Neuron (in vitro differentiated cells): ENCODE data around the gene BRD9.

ENCODE experiments used
- H2AFZ ChIP-seq: one replicate; pipeline ENCODE4 v1.6.1; 2013; ENCODE audit warnings: low read depth, mild to moderate bottlenecking, inconsistent platforms, low read length, moderate library complexity
- H3K27me3 ChIP-seq: one replicate; pipeline ENCODE4 v1.6.1; 2013; ENCODE audit warnings: low read length; ENCODE audit not compliant: insufficient read depth
- H3K36me3 ChIP-seq: one replicate; pipeline ENCODE4 v1.6.1; 2013; ENCODE audit warnings: low read length; ENCODE audit not compliant: insufficient read depth
- H3K4me1 ChIP-seq: one replicate; pipeline ENCODE4 v1.6.1; 2013; ENCODE audit warnings: low read length; ENCODE audit not compliant: insufficient read depth
- H3K4me3 ChIP-seq: 2 replicates; pipeline ENCODE4 v1.5.1; 2013; ENCODE audit warnings: mild to moderate bottlenecking, low read length, moderate library complexity
- H3K9me3 ChIP-seq: one replicate; pipeline ENCODE4 v1.6.1; 2013; ENCODE audit warnings: low read length

BRD9 gene

DNA sequence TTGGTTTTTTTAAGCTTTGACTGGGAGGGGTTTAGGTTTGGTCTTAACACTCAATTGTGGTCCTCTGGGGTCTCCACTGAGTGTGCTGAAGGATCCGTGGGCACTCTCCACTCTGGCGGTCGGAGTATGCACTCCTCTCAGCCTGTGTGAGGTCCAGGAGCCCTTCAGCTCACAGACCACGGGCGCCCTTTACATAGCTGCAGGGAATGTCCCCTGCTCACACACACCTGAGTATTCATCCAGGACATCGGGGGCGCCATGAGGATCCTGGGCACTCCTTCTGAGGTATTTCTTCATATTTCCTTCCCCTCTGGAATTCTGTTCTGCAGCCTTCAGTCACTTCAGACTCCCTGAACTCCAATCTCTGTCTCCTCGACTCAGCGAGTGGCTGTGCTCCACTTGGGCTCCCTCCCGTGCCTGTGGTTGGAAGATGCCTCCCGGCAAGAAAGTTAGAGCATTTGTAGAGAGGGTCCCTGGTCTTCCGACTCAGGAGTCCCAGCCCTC lies 12.6 kb upstream of the BRD9 start:
- Histone ChIP-seq H3K4me3 (no peak overlapping the region), H3K27me3 (no peaks in the 10 kb centered on the region), H3K9me3 (no peaks in the 10 kb centered on the region), H3K36me3 (peaks cover 59% of the 10 kb centered on the region), H2AFZ (no peak overlapping the region), H3K4me1 (no peaks in the 10 kb centered on the region)

DNA sequence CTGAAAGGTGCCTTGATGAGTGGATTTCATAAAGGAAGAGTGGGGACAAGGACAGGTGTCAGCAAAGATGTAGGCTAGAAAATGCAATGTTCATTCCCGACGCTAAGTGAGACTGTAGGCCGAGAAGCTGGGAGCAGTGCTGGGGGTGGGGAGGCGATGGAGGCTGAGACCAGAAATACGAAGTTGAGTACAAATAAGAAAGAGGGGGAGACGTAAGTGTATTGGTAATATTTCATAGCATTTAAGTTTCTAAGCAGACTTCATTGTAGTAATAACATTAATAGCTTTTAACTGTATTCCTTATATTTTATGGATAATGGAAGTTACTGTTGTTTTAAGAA lies 11.1 kb upstream of the BRD9 start:
- Histone ChIP-seq H3K9me3 (no peaks in the 10 kb centered on the region), H2AFZ (no peak overlapping the region), H3K36me3 (peaks cover 49% of the 10 kb centered on the region), H3K4me3 (no peak overlapping the region), H3K27me3 (no peaks in the 10 kb centered on the region), H3K4me1 (no peaks in the 10 kb centered on the region)

DNA sequence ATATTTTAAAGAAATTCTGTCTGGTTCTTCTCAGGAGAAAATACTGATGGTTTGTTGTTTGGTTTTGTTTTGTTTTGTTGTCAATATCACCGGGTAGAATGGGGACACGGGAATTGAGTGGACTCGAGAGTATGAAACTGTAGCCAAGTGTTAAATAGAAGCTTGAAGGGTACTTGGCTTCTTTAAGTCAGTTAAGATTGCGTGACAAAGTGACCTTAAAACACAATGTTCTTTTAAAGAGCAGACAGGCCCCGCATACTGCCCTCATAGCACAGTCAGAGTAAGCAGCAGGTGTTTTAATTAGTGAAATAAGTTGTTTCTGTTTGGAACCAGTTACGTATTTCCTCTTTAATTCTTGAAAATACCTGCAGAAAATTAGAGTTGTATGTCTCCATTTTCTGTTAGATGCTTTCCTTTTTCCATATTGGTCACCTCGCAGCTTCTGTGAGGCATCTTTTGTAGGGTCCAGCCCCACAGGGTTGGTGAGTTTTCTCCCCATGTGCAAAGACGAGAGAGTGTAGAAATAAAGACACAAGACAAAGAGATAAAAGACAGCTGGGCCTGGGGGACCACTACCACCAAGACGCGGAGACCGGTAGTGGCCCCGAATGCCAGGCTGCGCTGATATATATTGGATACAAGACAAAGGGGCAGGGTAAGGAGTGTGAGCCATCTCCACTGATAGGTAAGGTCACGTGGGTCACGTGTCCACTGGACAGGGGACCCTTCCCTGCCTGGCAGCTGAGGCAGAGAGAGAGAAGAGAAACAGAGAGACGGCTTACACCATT lies 9.7 kb upstream of the BRD9 start:
- peaks cover 38% of the 10 kb centered on the region for H3K36me3 ChIP-seq
- H2AFZ ChIP-seq = no peak overlapping the region
- no peaks in the 10 kb centered on the region for H3K4me1 ChIP-seq
- H3K9me3 ChIP-seq = no peaks in the 10 kb centered on the region
- no peak overlapping the region for H3K4me3 ChIP-seq
- H3K27me3 ChIP-seq = no peaks in the 10 kb centered on the region

DNA sequence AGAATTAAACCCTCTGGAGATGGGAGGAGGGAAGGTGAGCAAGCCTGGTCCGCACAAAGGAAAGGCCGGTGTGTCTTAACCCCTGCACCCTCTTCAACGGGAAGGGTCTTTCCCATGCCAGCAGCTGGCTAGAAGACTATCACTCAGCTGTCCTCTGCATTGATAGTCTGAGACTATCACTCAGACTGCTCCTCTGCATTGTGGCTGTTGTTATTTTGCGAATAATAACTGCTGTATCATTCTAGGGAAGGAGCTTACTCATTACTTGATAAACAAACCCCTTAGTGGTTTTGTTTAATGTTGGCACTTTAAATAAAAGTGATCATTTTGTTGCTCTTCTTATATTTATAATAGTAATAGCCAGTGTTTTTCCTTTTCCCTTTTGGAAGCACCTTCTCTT lies 8.2 kb upstream of the BRD9 start:
- Histone ChIP-seq H3K4me3 (no peak overlapping the region), H3K27me3 (no peaks in the 10 kb centered on the region), H3K4me1 (no peaks in the 10 kb centered on the region), H2AFZ (no peak overlapping the region), H3K36me3 (peaks cover 35% of the 10 kb centered on the region), H3K9me3 (no peaks in the 10 kb centered on the region)

DNA sequence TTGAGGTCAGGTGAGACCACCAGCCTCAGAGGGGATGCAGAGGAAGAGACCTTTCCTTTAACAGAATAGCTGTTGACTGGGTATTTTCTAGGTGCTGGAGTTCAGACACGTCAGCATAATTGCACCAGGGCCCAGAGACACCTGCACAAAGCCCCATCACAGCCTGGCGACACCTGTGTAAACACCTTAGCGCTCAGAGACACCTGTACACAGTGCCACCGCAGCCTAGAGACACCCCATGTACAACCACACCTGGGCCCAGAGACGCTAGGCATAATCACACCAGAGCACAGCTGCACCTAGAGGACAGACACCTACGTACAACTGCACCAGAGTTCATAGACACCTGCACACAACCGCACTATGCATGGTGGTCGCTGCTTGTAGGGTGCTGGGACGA lies 1.1 kb upstream of the BRD9 start:
- Histone ChIP-seq H3K4me3 (peak overlapping the region; percentile 98), H3K27me3 (no peaks in the 10 kb centered on the region), H2AFZ (no peak overlapping the region), H3K36me3 (peaks cover 46% of the 10 kb centered on the region), H3K4me1 (peaks cover 22% of the 10 kb centered on the region), H3K9me3 (no peaks in the 10 kb centered on the region)

DNA sequence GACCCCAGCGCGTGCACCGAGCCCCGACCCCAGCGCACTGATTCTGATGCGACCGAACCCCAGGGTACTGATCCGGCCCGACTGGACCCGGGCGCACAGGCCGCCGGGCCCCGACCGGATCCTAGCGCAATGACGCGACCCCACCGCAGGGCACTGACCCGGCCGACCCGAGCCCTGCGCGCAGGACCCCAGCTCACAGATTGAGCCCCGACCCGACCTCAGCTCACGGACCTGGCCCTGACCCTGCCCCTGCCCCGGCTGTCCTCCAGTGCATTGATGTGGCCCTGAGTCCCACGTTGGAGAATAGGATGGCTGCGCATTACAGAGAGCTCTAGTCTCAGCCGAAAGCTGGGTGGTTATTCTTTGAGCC lies 521 bp upstream of the BRD9 start:
- H3K36me3 ChIP-seq = peaks cover 51% of the 10 kb centered on the region
- H3K4me1 ChIP-seq = peaks cover 22% of the 10 kb centered on the region
- no peak overlapping the region for H2AFZ ChIP-seq
- H3K4me3 ChIP-seq = peak overlapping the region; percentile 98
- H3K27me3 ChIP-seq = no peaks in the 10 kb centered on the region
- H3K9me3 ChIP-seq = no peaks in the 10 kb centered on the region

DNA sequence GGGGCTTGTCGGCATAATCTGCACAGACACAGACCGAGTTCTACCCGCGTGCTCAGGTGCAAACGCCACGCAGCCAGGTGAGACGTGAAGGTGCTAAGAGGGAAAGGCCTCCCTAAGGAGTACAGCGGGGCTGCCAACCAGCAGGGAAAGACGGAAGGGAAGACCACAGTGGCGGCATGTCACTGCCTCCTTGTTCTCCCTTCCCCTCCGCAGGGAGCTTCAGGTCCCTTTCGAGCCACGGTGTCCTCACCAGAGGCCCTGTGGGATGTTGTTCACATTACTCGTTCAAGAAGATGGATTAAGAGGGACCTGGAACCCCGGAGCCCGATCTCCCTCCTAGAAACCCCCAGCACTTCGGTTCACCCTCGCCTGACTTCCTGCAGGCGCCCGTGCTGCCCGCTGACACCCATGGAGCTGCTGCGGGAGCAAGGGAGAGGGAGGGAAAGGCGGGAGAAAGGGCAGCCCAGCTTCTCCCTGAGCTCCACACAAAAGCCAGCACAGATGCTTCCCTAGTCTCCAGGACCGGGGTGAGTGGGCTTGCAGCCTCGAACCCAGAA lies 686 bp downstream of the BRD9 start:
- peaks cover 63% of the 10 kb centered on the region for H3K36me3 ChIP-seq

DNA sequence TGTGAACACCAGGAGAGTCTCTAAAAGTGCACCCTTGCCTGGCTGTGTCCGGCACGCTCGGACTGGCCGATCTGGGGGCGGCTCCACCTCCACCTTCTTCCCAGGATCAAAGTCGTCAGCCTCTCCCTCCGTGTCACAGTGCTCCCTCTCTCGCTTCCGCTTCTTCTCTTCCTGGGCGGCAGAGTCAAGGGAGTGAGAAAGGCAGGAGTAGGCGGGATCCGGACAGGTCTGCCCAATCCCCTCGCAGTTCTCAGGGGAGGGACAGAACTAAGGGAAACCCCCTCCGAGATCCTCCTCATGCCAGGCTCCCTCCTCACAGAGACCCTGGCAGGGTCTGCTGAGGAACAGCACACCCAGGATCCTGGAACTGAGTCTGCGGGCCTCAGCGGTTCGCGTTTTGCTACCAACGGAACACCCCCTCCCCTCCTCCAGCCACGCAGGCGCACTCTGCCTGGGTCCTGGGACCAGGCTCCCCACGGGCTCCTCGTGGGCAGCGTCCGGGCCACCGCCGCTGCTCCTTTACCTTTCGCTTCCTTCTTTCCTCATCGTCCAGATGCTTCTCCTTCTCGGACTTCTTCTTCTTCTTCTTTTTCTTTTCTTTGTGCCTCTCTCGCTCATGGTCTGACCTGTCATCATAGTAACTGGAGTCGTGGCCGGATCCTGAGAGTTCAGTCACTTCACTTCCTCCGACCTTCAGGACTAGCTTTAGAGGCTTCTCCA lies 1.3 kb downstream of the BRD9 start:
- H3K4me1 ChIP-seq = peaks cover 22% of the 10 kb centered on the region
- H2AFZ ChIP-seq = no peak overlapping the region
- H3K27me3 ChIP-seq = no peaks in the 10 kb centered on the region
- peaks cover 64% of the 10 kb centered on the region for H3K36me3 ChIP-seq
- H3K4me3 ChIP-seq = peak overlapping the region; percentile 98
- no peaks in the 10 kb centered on the region for H3K9me3 ChIP-seq

More for the DNA sequence above, 686 bp downstream of the BRD9 start:
- Histone ChIP-seq H3K9me3 (no peaks in the 10 kb centered on the region), H2AFZ (peak overlapping the region; percentile 91), H3K4me3 (peak overlapping the region; percentile 98), H3K27me3 (no peaks in the 10 kb centered on the region), H3K4me1 (peaks cover 22% of the 10 kb centered on the region)

DNA sequence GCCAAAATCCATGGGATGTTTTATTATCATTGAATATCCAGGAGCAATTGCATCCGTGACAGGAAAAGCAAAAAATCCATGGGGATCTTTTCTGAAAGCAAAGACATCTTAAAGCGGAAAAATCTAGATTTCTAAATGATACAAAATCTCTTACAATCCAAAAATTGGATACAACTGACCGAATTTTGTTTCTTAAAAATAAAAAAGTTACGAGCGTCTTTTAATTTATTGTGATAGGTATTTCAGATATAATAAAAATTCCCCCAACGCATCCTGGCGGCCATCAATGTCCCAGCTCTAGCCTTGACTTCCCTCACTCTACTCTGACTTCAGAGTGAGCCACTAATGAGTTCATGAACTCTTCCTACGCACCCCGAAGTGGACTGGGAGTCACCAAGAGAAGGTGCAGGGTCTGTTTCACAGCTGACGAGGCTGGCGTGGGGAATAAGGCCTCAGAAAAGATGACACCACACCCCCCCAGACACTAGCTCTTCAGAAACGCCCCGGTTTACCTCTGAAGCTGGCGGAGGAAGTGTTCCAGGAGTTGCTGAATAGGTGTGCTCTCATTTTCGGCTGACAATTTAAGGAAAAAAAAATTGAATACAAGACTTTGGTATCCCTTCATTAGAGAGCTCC lies 3.4 kb downstream of the BRD9 start:
- H3K36me3 ChIP-seq = peaks cover 71% of the 10 kb centered on the region
- no peak overlapping the region for H2AFZ ChIP-seq

DNA sequence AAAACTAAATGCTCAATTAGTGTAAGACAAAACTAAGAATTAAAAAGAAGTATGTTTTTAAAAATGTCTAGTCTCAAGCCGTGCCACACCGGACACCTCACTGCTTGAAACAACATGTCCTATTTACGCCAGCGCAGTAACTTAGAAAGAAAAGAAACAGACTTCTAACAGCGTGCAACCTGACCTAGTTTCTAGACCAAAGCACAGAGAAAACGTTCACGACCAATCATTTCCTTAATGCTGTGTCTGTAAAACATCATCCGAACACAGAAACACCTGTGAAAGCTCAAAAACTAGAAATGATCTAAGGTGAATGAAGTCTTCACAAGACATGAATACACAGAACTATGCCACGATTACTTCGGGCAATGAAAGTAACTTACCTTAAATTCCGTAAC lies 4.0 kb downstream of the BRD9 start:
- H3K27me3 ChIP-seq = no peaks in the 10 kb centered on the region
- H3K4me1 ChIP-seq = peaks cover 18% of the 10 kb centered on the region
- peaks cover 2% of the 10 kb centered on the region for H3K9me3 ChIP-seq
- H2AFZ ChIP-seq = no peak overlapping the region
- no peak overlapping the region for H3K4me3 ChIP-seq
- H3K36me3 ChIP-seq = peaks cover 76% of the 10 kb centered on the region

More for the DNA sequence above, 3.4 kb downstream of the BRD9 start:
- H3K4me1 ChIP-seq = peaks cover 22% of the 10 kb centered on the region
- H3K27me3 ChIP-seq = no peaks in the 10 kb centered on the region
- no peaks in the 10 kb centered on the region for H3K9me3 ChIP-seq
- no peak overlapping the region for H3K4me3 ChIP-seq

DNA sequence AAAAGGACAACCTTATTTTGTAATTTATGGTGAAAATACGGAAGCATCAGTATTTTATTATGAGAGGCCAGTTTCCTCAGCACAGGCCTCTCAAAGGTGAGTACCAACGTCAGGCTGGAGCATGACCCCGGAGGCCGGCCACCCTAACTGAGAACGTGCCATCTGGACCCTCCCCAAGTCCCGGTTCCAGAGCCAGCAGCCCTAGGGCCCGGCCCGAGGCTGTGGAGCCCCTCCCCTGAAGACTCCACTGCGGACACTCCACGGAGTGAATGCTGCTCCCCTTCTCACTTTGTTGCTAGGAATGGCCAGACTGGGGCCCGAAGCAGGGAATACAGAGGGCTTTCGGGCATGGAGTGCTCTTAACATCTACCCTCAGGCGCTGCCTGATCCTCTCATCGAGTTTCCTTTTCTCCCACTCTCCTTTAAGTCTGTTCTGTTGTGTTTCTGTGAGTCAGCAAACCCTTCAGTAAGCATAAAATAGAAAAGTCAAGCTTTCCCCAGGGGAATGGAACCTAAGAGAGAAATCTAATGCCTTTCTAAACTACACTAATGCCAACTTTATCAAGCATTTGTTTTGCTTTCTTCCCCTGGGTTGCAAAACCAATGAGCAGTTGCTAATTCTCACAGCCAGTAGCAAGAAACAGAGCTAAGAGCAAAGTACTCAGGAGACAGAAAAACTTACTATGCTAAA lies 4.5 kb downstream of the BRD9 start:
- peaks cover 13% of the 10 kb centered on the region for H3K4me1 ChIP-seq
- H2AFZ ChIP-seq = no peak overlapping the region
- no peaks in the 10 kb centered on the region for H3K27me3 ChIP-seq
- peaks cover 5% of the 10 kb centered on the region for H3K9me3 ChIP-seq
- no peak overlapping the region for H3K4me3 ChIP-seq
- peaks cover 82% of the 10 kb centered on the region for H3K36me3 ChIP-seq

DNA sequence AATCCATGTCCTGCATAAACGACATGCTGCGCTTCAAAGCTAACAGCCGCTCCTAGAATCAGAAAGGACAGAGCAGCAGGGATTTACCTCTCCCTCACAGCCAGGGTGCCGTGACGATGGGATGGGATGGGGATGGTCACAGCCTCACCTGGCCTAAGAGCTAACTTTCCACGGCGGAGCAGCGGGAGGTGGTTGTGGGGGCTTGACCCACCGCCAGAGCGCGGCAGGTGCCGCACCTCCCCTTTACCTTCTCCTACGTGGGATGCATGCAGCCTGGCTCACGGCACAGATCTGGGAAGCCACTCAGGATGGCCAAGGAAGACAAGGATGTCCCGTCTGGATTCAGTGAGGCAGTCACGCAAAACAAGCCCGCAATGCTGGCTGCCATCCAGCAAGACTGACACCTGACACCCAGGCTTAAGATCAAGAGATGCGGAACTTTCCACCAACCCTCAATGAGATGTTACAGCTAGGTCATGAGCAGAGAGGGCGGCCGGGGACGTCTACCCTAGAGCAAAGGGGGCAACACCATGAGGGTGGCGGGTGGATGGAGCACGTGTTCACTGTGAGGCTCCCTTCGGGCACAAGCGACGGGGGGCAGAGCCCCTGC lies 5.8 kb downstream of the BRD9 start:
- Histone ChIP-seq H2AFZ (no peak overlapping the region), H3K36me3 (peaks cover 93% of the 10 kb centered on the region), H3K9me3 (peaks cover 5% of the 10 kb centered on the region), H3K4me3 (no peak overlapping the region), H3K27me3 (no peaks in the 10 kb centered on the region), H3K4me1 (peaks cover 11% of the 10 kb centered on the region)
